ENCODE data around the gene ADNP2. TPM values are rescaled to one million over a fixed set of nuclear protein-coding genes. Genes with fewer than 3 reads are reported as not detected.

The ADNP2 gene
- total and polyA plus RNA-seq, 2 of the 13 experiments (the other 11 are each of a cell fraction or from before 2014, with no cell fraction given) = 10.8 to 25.5 TPM

DNA sequence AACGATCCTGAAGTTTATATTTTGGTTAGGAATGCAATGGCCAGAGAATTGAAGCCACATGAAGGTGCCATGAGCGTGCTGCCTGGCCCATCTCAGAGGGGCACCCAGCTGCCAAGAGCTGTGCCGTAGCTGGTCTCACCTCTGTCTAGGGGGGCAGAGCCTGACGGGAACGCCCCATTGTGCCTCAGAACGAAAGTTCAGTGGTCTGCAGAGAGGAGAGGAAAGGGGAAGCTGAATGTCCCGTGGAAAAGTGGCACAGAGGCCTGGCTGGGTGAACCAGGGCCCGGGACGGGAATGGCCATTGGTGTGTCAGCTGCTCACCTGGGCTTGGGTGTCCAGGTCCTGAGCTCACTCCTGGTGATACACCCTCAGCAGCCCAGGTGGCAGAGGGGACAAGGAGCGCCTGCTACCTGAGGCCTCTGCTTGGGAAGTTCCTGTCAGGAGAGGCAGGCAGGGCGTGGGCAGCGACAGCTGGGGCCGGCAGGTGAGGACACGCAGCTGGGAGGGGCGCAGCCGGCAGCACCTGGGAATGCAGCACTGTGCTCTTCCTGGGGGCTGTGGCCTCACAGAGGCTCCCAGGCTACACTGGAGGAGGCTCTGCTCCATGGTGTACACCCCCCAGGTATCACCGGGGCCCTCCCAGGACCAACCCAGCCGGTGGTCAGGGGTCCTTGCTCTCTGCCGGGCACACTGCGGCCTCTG, 70.9 kb downstream of the ADNP2 start:
- no peak overlapping the region for H2AFZ ChIP-seq (ENCODE audit: low read length)
- ATAC-seq (no peak), FAIRE-seq (no peak), DNase-seq (ENCODE audit: low spot score) (no peak)
- TF ChIP-seq, protein P1, sequence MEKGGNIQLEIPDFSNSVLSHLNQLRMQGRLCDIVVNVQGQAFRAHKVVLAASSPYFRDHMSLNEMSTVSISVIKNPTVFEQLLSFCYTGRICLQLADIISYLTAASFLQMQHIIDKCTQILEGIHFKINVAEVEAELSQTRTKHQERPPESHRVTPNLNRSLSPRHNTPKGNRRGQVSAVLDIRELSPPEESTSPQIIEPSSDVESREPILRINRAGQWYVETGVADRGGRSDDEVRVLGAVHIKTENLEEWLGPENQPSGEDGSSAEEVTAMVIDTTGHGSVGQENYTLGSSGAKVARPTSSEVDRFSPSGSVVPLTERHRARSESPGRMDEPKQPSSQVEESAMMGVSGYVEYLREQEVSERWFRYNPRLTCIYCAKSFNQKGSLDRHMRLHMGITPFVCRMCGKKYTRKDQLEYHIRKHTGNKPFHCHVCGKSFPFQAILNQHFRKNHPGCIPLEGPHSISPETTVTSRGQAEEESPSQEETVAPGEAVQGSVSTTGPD (CRISPR knock-in tag; IDR thresholded peaks at IDR 0.05) = no peak
- no peak for TF ChIP-seq ZNF136 (CRISPR knock-in tag; IDR thresholded peaks at IDR 0.05; ENCODE audit: low read depth)
- TF ChIP-seq, protein P2, sequence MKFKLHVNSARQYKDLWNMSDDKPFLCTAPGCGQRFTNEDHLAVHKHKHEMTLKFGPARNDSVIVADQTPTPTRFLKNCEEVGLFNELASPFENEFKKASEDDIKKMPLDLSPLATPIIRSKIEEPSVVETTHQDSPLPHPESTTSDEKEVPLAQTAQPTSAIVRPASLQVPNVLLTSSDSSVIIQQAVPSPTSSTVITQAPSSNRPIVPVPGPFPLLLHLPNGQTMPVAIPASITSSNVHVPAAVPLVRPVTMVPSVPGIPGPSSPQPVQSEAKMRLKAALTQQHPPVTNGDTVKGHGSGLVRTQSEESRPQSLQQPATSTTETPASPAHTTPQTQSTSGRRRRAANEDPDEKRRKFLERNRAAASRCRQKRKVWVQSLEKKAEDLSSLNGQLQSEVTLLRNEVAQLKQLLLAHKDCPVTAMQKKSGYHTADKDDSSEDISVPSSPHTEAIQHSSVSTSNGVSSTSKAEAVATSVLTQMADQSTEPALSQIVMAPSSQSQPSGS (CRISPR knock-in tag; IDR thresholded peaks at IDR 0.05) = no peak
- TF ChIP-seq HDAC1 (CRISPR knock-in tag; IDR thresholded peaks at IDR 0.05) = no peak
- TF ChIP-seq SMYD3 (CRISPR knock-in tag; IDR thresholded peaks at IDR 0.05) = no peak
- TF ChIP-seq SOX6 (IDR thresholded peaks at IDR 0.05) = no peak
- no peak for TF ChIP-seq SOX6 (CRISPR knock-in tag; IDR thresholded peaks at IDR 0.05)
- no peak for TF ChIP-seq ZNF569 (CRISPR knock-in tag; IDR thresholded peaks at IDR 0.05; ENCODE audit: borderline replicate concordance)
- no peak for TF ChIP-seq ZNF432 (CRISPR knock-in tag; IDR thresholded peaks at IDR 0.05; ENCODE audit: borderline replicate concordance)
- TF ChIP-seq ATM (IDR thresholded peaks at IDR 0.05; ENCODE audit: borderline replicate concordance) = no peak
- no peak for TF ChIP-seq NFYB (CRISPR knock-in tag; IDR thresholded peaks at IDR 0.05)
- TF ChIP-seq PAWR (CRISPR knock-in tag; IDR thresholded peaks at IDR 0.05; ENCODE audit: borderline replicate concordance) = no peak
- TF ChIP-seq AGO2 (optimal IDR thresholded peaks at IDR 0.05; ENCODE audit: low read depth, low read length) = no peak
- no peak for TF ChIP-seq CEBPB (IDR thresholded peaks at IDR 0.05; ENCODE audit: borderline replicate concordance, low read depth, low read length)
- TF ChIP-seq, protein P3, sequence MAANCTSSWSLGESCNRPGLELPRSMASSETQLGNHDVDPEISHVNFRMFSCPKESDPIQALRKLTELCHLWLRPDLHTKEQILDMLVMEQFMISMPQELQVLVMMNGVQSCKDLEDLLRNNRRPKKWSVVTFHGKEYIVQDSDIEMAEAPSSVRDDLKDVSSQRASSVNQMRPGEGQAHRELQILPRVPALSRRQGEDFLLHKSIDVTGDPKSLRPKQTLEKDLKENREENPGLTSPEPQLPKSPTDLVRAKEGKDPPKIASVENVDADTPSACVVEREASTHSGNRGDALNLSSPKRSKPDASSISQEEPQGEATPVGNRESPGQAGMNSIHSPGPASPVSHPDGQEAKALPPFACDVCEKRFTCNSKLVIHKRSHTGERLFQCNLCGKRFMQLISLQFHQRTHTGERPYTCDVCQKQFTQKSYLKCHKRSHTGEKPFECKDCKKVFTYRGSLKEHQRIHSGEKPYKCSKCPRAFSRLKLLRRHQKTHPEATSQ (CRISPR knock-in tag; IDR thresholded peaks at IDR 0.05; ENCODE audit: borderline replicate concordance) = no peak
- TF ChIP-seq NR2F1 (CRISPR knock-in tag; IDR thresholded peaks at IDR 0.05) = no peak
- TF ChIP-seq, protein P4, sequence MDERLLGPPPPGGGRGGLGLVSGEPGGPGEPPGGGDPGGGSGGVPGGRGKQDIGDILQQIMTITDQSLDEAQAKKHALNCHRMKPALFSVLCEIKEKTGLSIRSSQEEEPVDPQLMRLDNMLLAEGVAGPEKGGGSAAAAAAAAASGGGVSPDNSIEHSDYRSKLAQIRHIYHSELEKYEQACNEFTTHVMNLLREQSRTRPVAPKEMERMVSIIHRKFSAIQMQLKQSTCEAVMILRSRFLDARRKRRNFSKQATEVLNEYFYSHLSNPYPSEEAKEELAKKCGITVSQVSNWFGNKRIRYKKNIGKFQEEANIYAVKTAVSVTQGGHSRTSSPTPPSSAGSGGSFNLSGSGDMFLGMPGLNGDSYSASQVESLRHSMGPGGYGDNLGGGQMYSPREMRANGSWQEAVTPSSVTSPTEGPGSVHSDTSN (CRISPR knock-in tag; IDR thresholded peaks at IDR 0.05) = no peak
- TF ChIP-seq KDM5B (CRISPR knock-in tag; IDR thresholded peaks at IDR 0.05; ENCODE audit: borderline replicate concordance) = no peak
- no peak for TF ChIP-seq SMAD1 (CRISPR knock-in tag; IDR thresholded peaks at IDR 0.05; ENCODE audit: borderline replicate concordance, low read depth)
- in situ Hi-C loops (cut with HindIII; ENCODE audit: extremely low pct_ligation_motif_present, low pct_unique_long_range_greater_than_20kb) = no loop called here
- ChIA-PET POLR2A (no interaction called here), CTCF (ENCODE audit: low intra/inter-chr PET ratio, low total read pairs) (no interaction called here)
- H3K9me3 ChIP-seq (ENCODE audit: low read length) = no peaks in the 10 kb centered on the region
- no TSS peak for BruUV-seq (replicated peaks)
- no peak overlapping the region for H3K4me2 ChIP-seq (ENCODE audit: low read depth, low read length)
- no peak overlapping the region for H3K4me3 ChIP-seq (replicated peaks in 1 of 3; ENCODE audit: insufficient read depth in 1 of 3, low read depth in 2 of 3, low read length in 3 of 3)
- no peak overlapping the region for H3K9ac ChIP-seq (ENCODE audit: insufficient read depth, low read depth, low read length)
- no peaks in the 10 kb centered on the region for H3K27me3 ChIP-seq (ENCODE audit: control insufficient read depth in 1 of 2, insufficient read depth in 2 of 2, low read length in 2 of 2)
- 91% methylated on average over 10 of the region's 20 CpGs for WGBS (ENCODE audit: low lambda C conversion rate)
- no peaks in the 10 kb centered on the region for H3K36me3 ChIP-seq (replicated peaks in 1 of 2; ENCODE audit: control insufficient read depth in 1 of 2, insufficient read depth in 2 of 2, low read length in 2 of 2)
- no peaks in the 10 kb centered on the region for H4K20me1 ChIP-seq (ENCODE audit: insufficient read depth, low read length)
- no peaks in the 10 kb centered on the region for H3K79me2 ChIP-seq (ENCODE audit: insufficient read depth, low read length)
- H3K4me1 ChIP-seq (ENCODE audit: insufficient read depth, low read length) = peaks cover 13% of the 10 kb centered on the region
- intact Hi-C loops (cut with micrococcal nuclease; ENCODE audit: unreplicated experiment) = no loop called here
- no peak overlapping the region for H3K27ac ChIP-seq (ENCODE audit: extremely low read length, insufficient read depth, low read length)
